HG03280 (cell line): ENCODE measurements around the gene WIPF3.

Source experiments
- ATAC-seq: cut with Tn5 transposase; IDR thresholded peaks from one replicate; pipeline ENCODE4 v1.9.1; 2021; ENCODE audit warnings: mild to moderate bottlenecking, moderate library complexity; ENCODE audit not compliant: unreplicated experiment

Gene WIPF3

DNA sequence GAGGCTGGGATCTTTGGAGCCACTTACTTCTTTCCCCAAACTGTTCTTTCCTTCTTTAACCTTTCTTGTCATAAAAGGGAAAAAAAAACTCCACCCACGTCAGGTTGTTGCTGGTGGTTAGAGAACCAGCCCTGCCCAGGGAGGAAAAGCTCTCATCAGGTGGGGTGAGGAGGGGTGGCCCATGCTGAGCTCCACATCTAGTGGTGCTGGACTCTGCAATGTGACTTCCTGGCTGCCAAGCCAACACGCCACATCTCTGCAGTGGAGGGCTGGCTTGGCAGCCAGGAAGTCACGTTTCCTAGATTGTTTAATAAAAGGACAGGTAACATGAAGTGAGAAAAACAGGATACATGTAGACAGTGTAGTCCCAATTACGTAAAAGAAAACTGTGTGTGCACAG lies 37.4 kb downstream of the WIPF3 start:
- ATAC-seq = no peak

DNA sequence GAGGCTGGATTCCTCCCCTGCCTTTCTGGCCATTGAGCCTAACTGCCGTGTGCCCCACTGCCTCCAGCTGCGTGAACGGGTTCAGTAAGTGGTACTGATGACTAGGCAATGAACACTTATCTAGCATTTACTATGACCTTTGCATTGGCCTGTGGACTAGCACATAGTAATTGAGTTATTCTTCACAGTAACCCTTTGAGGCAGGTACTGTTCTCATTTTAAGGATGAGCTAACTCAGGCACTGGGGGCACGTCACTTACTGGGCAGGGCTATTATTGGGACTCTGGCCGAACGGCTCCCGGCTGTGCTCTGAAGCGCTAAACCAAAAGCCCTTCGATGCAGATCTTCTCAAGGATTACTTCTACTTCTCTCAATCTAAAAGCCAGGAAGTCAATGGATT lies 38.3 kb downstream of the WIPF3 start:
- no peak for ATAC-seq

DNA sequence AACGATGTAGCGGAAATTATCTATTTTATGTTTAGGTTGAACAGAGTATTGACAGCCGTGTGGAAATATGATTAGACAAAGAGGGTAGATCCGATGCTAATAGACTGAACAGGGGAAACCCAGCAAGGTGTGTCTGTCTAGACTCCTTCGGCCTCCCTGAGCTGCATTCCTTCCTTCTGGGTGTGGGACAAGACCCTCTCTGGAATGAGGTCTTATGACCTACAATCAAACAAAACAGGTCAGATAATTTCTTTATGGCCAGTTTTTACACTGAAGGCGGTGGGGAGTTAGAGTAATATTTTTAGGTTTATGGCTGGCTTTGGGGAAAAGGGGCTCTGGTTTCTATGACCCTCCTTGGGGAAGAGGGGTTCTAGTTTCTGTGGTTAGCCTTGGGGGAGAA lies 41.2 kb downstream of the WIPF3 start:
- no peak for ATAC-seq

- ATAC-seq = no peak
Observed at GRCh38 chr7:29847916-29848315, 41.6 kb downstream of the WIPF3 start.

- ATAC-seq = no peak
Observed at GRCh38 chr7:29848941-29849340, 42.6 kb downstream of the WIPF3 start.

- no peak for ATAC-seq
Observed at GRCh38 chr7:29851487-29851886, 45.2 kb downstream of the WIPF3 start.

DNA sequence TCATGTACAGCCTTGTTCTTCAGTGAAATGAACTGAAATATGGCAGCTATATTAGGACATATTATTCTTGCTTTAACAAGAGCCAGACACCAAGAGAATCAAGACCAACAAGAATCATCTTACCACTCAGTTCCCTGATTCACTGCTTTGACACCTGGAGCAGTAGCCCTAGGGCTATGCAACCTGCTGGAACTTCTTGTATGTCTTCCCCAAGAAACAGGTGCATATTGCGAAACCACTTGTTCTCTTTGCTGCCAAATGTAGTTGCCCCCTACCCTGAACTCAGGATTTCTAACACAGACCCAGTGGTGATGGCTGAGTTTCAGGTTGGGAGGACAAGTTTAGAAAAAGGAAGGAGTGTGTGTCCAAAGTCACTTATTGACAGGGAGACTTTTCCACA lies 46.1 kb downstream of the WIPF3 start:
- ATAC-seq = no peak

- no peak for ATAC-seq
Observed at GRCh38 chr7:29853072-29853471, 46.8 kb downstream of the WIPF3 start.

GRCh38 chr7:29853789-29854188 lies 47.5 kb downstream of the WIPF3 start:
- ATAC-seq = no peak

DNA sequence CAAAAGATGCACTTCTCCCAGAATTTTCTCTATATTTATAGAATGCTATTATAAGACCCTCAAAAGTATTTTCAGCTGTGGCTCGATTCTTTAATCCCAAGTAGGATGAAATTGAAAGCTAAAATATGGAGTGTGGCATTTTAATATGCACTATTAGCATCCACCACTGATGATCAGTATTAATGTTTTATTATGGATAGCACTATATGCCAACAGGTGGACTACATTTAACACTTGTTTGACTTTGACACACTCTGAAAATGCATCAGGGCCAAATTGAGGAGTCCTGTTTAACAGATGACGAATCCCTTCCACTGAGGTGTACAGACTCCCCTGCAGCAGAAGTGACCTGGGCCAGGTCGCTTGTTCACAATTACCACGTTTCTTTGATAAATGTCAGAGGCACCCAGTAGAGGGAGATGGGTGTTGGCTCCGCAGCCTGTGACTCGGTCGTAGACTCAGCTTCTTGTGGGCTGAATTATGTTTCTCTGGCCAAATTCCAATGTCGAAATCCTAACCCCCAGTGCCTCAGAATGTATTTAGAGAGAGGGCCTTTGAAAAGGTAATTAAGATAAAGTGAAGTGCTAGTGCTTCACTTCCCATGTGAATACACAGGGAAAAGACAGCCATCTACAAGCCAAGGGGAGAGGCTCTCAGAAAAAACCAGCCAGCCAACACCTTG lies 48.1 kb downstream of the WIPF3 start:
- no peak for ATAC-seq

- no peak for ATAC-seq
Observed at GRCh38 chr7:29857654-29858053, 51.3 kb downstream of the WIPF3 start.

- no peak for ATAC-seq
Observed at GRCh38 chr7:29858191-29858951, 52.1 kb downstream of the WIPF3 start.

DNA sequence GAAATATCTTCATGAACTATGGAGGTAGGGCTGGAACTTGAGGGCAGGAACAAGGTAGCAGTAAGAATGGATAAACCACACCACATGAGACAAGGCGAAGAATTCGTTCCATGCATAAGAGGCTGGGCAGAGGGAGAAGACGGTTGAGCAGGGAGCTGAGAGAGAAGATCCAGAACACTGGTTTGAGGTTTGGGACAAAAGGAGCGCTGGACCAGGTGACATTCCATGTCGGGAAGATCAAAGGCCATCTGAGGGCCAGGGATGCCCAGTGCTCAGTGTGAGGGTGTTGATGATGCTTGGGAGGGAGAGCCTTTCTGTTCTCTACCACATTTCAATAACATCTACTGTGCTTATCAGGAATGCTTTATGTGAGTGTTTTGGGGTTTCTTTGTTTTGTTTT lies 52.8 kb downstream of the WIPF3 start:
- ATAC-seq = no peak

GRCh38 chr7:29859524-29860185 lies 53.3 kb downstream of the WIPF3 start:
- ATAC-seq = no peak

DNA sequence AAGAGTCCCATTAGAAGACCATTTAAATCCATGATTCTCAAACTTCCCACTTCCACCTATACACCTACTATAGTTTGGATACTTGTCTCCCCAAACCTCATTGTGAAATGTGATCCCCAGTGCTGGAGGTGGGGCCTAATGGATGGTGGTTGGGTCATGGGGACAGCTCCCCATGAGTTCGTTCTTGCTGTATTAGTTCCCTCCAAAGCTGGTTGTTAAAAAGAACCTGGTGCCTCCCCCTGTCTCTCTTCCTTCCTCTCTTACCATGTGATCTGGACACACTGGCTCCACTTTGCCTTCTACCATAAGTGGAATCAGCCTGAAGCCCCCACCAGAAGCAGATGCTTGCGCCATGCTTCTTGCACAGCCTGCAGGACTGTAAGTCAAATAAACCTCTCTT lies 53.9 kb downstream of the WIPF3 start:
- no peak for ATAC-seq

DNA sequence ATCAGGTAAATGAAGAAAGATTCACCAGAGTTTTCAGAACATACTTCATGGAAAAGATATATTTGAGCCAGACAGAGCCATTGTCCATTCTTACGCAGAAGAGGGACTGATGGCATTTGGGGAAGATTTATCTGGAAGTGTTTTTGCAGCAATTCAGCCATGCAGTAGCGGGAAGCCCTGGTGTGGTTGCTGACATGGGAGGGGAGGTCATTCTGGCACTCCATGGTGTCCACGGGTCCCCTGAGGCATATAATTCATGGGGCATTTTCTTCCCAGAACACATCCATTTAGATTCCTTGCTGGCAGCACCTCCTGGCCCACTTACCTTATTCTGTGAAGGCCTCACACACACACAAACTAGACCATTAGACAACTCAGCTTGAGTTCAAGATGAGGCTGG lies 55.6 kb downstream of the WIPF3 start:
- ATAC-seq = no peak

DNA sequence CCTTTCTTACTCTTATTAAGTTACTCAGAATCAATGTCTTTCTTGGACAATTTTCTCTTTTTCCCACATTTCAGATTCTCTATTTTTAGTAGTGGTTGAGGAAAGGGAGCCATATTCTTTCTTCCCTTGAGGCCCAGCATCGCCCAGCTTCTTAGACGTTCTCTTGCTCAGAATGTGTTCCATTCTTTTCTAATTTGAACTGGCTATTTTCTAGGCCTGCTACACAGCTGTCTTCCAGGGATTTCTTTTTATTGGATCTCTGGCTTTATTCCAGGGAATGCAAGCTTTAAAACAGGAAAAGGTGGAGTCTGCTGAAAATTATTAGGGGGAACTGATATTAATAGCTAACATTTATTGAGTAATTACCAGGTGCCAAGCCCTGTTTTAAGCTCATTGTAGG lies 58.3 kb downstream of the WIPF3 start:
- no peak for ATAC-seq

DNA sequence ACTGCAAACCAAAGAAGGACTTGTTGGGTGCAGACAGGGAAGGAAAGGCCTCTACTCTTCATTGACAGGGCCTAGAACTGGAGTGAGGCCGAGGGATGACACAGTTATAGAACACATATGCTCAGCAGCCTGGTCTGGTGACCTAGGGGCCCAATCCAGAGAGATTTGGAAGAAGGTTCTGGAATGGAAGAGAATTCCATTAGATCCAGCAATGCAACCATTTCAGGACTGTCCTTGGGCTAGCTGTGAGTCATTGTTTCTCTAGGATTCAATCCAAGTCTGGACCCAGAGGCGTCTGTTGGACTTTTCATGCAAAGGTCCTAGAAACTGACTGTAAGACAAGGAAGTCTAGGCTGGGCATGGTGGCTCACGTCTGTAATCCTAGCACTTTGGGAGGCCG lies 59.2 kb downstream of the WIPF3 start:
- no peak for ATAC-seq

- ATAC-seq = no peak
Observed at GRCh38 chr7:29866490-29866930, 60.2 kb downstream of the WIPF3 start.

- ATAC-seq = no peak
Observed at GRCh38 chr7:29871787-29872398, 65.6 kb downstream of the WIPF3 start.

DNA sequence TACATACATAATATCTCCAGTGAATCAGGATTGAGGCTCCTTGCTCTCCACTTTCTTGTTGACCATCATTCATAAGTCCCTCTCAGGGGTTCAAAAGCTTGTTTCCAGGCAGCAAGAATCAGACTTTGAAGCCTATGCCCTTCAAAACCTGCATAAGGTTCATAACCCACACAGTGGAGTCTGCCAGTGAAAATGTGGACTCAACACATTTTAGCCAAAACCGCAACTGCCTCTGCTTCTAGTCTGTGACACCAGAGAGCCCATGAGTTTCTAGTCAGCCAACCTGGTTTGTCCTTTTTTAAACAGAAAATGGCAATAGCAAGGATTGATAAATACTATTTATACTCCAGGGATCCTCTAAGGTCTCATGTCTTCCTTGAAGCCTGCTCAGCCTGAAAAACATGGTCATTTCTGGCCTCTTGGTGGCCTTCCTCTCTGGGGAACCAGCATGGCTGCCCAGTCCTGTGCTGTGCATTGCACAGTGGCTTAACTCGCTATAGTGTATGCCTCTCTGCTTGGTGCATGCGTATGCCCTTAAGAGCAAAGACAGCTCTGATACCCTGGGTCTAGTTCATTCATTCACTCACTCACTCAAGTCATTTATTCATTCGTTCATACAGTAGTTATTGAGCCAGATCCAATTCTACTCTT lies 67.5 kb downstream of the WIPF3 start:
- no peak for ATAC-seq
